ENCODE data around the gene ZNF236.

Gene ZNF236

DNA sequence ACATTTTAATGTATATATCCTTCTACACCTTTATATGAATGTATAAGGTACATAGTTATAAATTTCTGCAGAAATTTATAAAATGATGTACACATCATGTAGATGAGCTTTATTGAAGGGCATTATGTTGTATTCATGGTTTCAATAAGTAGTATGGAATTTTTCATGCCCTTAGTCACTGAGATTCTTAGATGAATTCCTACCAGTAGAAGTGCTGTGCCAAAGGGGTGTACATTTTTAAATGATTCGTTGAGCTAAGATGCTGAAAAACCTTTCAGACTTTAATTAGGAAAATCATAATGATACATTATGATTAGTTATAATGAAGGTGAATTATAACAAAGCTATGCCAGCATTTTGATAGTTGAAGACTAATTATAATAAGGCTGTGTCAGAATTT is 115.2 kb downstream of the ZNF236 start:
- Histone ChIP-seq H3K9ac (ENCODE audit: low read length) (no peak overlapping the region), H3K4me3 (ENCODE audit: insufficient read depth, low read length, poor library complexity, severe bottlenecking) (no peak overlapping the region), H3K4me2 (ENCODE audit: low read depth, low read length, poor library complexity, severe bottlenecking) (no peak overlapping the region), H3K27me3 (ENCODE audit: low read length) (no peaks in the 10 kb centered on the region), H2AFZ (ENCODE audit: low read depth, low read length, severe bottlenecking) (no peak overlapping the region), H3K79me2 (ENCODE audit: insufficient read depth, low read length) (no peaks in the 10 kb centered on the region), H4K20me1 (ENCODE audit: low read depth, low read length) (no peaks in the 10 kb centered on the region), H3F3A (ENCODE audit: insufficient read depth) (no peaks in the 10 kb centered on the region), H3K27ac (ENCODE audit: low read depth, low read length) (no peak overlapping the region), H3K9me2 (replicated peaks; ENCODE audit: insufficient read depth, low read length) (no peaks in the 10 kb centered on the region), H3K9me3 (ENCODE audit: insufficient read depth, low read length) (no peaks in the 10 kb centered on the region), H3K36me3 (ENCODE audit: low read length) (peaks cover 10% of the 10 kb centered on the region; the same call in 1 of the 2 replicates)
- no peak for TF ChIP-seq EZH2phosphoT487 (conservative IDR thresholded peaks at IDR 0.05; ENCODE audit: low read length)
- no peak for TF ChIP-seq CTCF (IDR thresholded peaks at IDR 0.05; ENCODE audit: insufficient read depth, low read length, poor library complexity, severe bottlenecking)

DNA sequence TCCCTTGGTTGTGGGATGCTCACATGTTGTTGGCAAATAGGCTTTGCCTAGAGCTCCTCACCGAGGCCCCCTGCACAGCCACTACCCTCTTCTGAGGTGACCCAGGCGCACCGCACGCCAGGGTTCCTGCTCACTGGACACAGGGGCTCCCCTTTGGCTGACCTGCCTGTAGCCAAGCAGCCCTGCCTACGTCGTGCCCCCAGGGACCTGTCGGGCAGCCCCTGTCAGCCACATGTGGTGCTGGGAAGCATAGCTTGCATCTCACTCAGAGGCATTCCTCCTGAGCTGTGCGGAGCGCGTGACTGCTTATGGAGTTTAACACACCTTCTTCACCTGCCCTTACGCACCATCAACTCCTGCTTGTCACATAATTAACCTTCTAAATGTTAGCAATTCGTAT is 116.3 kb downstream of the ZNF236 start:
- TF ChIP-seq EZH2phosphoT487 (conservative IDR thresholded peaks at IDR 0.05; ENCODE audit: low read length) (no peak), CTCF (IDR thresholded peaks at IDR 0.05; ENCODE audit: insufficient read depth, low read length, poor library complexity, severe bottlenecking) (no peak)
- peaks cover 10% of the 10 kb centered on the region; the same call in 1 of the 2 replicates for H3K36me3 ChIP-seq (ENCODE audit: low read length)
- H4K20me1 ChIP-seq (ENCODE audit: low read depth, low read length): no peaks in the 10 kb centered on the region
- H3K9ac ChIP-seq (ENCODE audit: low read length): no peak overlapping the region
- H3K4me2 ChIP-seq (ENCODE audit: low read depth, low read length, poor library complexity, severe bottlenecking): no peak overlapping the region
- H2AFZ ChIP-seq (ENCODE audit: low read depth, low read length, severe bottlenecking): no peak overlapping the region
- H3K27me3 ChIP-seq (ENCODE audit: low read length): no peaks in the 10 kb centered on the region
- no peaks in the 10 kb centered on the region for H3F3A ChIP-seq (ENCODE audit: insufficient read depth)
- H3K27ac ChIP-seq (ENCODE audit: low read depth, low read length): no peak overlapping the region
- no peaks in the 10 kb centered on the region for H3K9me2 ChIP-seq (replicated peaks; ENCODE audit: insufficient read depth, low read length)
- no peaks in the 10 kb centered on the region for H3K9me3 ChIP-seq (ENCODE audit: insufficient read depth, low read length)
- H3K79me2 ChIP-seq (ENCODE audit: insufficient read depth, low read length): no peaks in the 10 kb centered on the region
- no peak overlapping the region for H3K4me3 ChIP-seq (ENCODE audit: insufficient read depth, low read length, poor library complexity, severe bottlenecking)

DNA sequence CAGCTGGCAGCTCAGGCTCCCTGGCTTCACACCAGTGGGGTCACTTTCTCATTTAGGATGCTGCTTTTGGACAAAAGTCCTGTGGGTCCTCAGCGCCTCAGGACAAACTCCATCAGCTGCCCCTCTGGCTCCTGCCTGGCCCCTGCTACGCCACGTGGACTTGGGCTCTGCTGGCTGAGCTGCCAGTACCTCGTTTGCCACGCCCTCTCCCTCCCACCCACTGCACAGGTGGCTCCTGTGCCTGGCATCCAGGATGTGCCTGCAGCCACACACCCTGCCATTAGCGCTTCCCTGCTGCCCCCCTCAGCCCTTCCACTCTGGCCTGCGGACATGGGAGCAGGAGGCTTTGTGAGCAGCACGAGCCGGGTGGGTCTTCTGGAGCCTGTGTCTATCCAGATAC is 118.9 kb downstream of the ZNF236 start:
- H3F3A ChIP-seq (ENCODE audit: insufficient read depth): no peaks in the 10 kb centered on the region
- H4K20me1 ChIP-seq (ENCODE audit: low read depth, low read length): no peaks in the 10 kb centered on the region
- no peaks in the 10 kb centered on the region for H3K79me2 ChIP-seq (ENCODE audit: insufficient read depth, low read length)
- peaks cover 10% of the 10 kb centered on the region; the same call in 1 of the 2 replicates for H3K36me3 ChIP-seq (ENCODE audit: low read length)
- H3K4me3 ChIP-seq (ENCODE audit: insufficient read depth, low read length, poor library complexity, severe bottlenecking): no peak overlapping the region
- no peak for TF ChIP-seq EZH2phosphoT487 (conservative IDR thresholded peaks at IDR 0.05; ENCODE audit: low read length)
- TF ChIP-seq CTCF (IDR thresholded peaks at IDR 0.05; ENCODE audit: insufficient read depth, low read length, poor library complexity, severe bottlenecking): no peak
- no peak overlapping the region for H2AFZ ChIP-seq (ENCODE audit: low read depth, low read length, severe bottlenecking)
- no peak overlapping the region for H3K27ac ChIP-seq (ENCODE audit: low read depth, low read length)
- H3K27me3 ChIP-seq (ENCODE audit: low read length): no peaks in the 10 kb centered on the region
- H3K9me2 ChIP-seq (replicated peaks; ENCODE audit: insufficient read depth, low read length): no peaks in the 10 kb centered on the region
- no peak overlapping the region for H3K4me2 ChIP-seq (ENCODE audit: low read depth, low read length, poor library complexity, severe bottlenecking)
- H3K9me3 ChIP-seq (ENCODE audit: insufficient read depth, low read length): no peaks in the 10 kb centered on the region
- no peak overlapping the region for H3K9ac ChIP-seq (ENCODE audit: low read length)

All from SU-DHL-6 (cell line).